EH (cell line): Measurements from ENCODE around the gene AFTPH.
"Not testable (repeated sequence)": the region's sequence is repeated elsewhere in the genome, so short reads cannot be mapped to it uniquely, and the experiment has no call there.

Experiments used
- DNase-seq: peaks from one replicate; pipeline ENCODE4 v3.0.0-alpha.2; 2015; ENCODE audit warnings: low read depth

The AFTPH gene

DNA sequence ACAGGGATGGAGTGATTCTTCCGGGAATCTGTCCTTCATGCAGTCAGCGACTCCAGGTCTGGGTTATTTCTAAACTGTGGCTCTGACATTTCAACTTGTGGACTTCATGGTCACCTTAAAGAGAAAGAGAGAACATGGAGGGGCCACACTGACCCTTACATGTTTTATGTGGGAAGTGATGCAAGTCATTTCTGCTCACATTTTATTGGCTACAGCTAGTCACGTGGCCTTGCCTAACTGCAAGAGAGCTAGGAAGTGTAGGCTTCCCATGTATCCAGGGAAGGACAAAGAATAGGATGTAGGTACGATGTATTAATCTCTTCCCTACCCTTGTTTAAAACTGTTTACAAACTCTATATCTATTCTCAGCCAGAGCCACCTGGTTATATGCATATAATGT, 30.3 kb upstream of the AFTPH start:
- DNase-seq: peak; percentile 9

DNA sequence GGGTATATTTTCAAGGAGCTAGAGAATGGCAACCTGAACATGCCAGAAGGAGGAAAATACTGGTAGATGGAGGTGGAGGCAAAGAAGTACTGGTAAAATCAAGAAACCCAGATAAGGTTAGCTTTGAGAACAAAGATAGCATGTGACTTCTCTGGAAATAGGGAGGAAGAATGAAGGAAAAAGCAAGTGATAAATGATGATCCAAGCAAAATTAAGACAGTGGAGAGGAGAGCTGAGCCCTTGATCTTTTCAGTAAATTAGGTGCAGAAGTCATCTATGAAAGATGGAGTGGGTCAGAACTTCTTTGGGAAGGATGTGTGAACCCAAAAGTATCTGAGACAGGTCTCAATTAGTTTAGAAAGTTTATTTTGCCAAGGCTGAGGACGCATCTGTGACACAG, 25.7 kb upstream of the AFTPH start:
- DNase-seq: no peak

DNA sequence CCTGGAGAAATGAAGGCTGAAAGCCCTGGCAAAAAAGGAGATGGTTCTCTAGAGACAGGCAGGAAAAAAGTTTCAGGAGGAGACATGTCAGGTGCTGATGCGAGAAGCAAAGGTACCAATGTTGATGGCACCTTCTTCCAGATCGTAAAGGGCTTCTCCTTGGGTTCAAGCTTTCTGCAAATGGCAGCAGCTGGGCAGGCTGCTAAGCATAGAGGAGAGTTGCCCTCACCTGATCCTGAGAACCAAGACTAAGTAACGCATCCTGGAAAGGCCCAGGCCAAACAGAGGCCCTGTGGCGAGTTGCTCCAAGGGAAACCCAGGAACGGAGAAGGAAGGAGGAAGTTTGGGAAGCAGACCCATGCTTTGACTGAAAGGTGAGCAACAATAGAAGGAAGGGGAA, 23.6 kb upstream of the AFTPH start:
- DNase-seq: no peak

DNA sequence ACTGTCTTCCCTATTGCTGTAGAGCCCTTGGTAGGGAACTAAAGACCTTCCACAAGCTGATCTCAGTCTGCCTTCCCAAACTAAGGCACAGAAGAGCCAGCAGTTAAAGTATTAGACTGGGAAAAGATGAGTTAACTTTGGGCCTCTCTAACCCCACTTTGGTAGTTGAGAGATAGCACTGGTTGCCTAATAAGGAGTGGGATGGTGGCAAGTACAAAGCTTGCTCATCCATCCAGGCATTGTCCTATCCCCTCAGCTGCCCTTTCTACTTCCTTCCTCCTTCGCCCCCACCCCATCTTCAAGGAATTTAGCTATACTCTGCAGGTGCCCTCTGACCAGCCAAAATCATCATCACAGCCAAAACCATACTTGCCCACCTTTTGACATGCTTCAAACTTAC, 22.2 kb upstream of the AFTPH start:
- DNase-seq: no peak

DNA sequence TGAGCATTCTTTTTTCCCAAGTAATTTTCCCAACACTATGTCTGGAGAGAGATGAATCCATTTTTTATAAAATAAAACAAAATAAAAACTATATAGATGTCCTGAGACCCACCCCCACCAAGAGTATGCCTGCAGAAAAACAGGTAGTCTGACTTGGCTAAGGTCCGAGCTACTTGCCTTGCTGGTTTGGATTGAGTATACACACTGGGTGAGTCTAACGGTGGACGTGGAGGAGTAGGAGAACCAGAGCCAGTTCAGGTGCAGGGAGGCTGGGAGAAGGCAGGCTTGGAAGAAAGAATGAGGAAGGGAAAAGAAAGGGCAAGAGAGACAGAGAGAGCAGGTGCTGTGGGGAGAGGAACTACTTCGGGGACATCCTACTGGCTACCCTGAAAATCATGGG, 21.3 kb upstream of the AFTPH start:
- DNase-seq: no peak

DNA sequence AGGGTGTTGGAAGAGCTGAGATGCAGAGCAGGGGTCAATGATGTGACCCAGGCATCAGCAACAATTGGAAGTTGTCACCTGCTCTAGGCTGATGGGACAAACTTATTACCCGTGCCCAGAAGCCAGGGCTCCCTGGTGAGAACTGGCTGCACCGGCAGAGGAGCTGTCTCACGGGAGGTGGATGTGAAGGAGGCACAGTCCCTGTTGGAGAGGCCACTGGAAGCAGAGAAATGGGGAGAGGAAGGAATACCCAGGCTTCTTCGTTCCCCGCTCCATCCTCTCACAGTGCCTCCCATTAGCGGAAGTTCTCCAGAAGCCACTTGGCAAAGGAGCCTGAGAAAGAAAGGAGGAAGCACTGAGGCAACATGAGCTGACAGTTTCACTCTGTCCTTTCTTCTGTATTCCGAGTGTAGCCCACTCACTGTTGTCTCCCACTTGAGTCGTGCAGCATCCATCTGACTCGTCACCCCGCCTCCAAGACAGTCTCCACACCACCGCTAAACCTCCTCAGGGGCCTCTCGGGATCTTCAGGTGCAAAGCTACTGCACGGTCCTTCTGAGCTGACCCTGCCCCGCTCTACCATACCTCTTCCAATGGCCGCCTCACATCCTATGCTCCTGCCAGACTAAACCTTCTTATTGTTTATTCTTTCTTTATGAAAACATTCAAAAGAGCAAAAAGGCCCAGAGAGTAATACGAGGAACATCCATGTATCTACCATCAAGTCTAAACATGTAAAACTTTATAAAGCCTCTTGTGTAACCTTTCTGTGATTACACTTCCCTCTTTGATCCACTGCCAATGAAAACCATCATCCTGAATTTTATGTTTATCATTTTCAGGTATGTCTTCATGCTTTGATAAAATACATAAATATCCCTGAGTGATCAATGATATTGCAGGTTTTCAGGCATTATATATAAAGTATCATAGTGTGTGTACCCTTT, 19.1 kb upstream of the AFTPH start:
- no peak for DNase-seq

DNA sequence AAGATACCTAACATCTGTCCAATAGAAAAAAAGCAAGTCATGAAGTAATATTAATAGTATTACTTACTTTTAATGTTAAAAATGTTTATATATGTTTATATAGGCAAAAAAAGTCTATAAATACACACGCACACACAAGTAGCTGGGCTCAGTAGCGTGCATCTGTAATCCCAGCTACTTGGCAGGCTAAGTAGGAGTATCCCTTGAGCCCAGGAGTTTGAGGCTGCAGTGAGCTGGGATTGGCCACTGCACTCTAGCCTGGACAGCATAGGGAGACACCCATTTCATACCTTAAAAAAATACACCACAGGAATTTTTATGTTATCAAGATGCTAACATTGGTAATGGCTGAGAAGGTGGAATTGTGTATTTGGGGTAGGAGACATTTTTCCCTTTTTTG, 17.4 kb upstream of the AFTPH start:
- DNase-seq: no peak

DNA sequence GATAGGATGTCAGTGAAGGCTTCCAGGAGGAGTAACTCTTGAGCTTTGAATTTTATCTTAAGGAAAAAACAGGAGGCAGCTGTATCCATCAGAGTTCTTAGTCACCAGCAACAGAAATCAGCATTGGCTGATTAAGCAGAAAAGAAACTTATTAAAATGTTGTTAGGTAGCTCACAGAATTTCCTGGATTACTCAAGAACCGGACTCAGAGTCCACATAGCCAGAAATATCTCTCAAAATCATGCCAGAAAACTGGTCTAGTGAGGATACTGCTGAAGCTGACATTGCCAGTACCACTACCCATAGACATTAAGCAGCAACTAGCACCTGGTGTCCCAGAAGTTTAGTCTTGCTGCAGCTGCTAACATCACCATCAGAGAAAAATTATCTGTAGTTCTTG, 10.1 kb upstream of the AFTPH start:
- no peak for DNase-seq

DNA sequence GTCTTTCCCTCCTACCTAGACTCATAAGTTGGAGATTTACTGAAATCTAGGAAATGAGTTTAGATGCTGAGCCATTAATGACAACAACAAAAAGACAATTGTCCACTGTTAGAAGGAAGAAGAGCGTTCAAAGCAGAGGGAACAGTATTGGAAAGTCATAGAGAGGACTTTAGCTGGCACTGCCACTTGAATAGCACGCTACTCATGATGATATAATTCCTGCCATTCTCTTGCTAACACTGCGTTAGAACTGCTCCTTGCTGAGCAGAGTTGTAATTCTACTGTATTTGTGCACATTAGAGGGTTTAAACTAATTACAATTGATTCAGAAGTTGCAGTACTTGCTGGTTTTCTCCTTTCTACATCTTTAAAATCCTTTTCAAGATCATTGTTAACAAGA, 9.0 kb upstream of the AFTPH start:
- DNase-seq: no peak

DNA sequence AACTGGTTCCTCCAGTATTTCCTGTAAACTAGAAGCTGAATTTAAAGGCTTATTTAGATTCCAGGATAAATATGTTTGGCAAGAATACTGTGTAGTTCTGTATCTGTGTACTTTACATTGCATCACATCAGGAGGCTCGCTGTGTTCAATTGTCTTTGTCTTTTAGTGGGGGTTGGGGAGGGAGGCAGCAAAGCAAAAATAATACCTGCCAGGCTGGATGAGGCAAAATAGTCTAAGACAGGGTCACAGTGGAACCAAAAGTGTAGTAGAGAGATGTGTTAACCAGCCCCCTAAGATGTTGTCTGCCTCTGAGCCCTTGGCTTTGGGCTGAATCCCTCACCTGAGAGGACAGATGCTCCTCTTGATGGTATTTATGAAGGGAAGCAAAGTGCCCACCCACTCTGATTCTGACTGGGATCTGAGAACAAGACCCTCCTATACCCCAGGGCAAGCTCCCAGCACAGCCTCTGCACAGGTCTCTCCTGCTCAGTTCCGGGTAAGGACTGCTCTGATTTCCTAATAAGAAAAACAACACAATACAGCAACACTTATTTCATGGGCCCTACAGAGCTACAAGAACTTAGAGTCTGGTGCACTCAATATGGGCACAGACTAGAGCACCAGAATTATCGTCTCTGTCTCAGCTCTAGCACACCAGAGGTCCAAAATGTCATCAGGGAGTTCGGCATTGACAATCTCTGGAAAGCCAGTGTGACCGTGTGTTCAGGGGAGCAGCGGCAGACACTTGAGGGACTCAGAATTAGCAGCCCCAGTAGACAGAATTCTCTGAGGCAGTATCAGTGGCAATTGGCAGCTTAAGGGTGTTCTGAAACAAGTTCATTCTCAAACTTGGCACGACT, 7.2 kb upstream of the AFTPH start:
- no peak for DNase-seq

DNA sequence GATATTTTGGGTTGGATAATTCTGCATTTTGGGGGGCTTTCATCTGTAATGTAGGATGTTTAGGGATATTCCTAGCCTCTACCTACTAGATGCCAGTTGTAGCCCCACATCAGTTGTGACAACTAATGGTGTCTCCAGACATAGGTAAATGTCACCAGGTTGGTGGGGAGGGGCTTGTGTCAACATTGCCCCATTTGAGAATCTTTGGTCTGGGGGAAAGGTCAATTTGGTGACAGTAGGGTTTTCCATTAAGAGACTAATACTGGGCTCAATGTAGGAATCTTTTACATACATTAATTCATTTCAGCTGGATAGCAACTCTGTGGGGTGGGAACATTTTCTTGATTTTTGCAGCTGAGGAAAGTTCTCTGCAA, 6.6 kb upstream of the AFTPH start:
- DNase-seq: no peak

DNA sequence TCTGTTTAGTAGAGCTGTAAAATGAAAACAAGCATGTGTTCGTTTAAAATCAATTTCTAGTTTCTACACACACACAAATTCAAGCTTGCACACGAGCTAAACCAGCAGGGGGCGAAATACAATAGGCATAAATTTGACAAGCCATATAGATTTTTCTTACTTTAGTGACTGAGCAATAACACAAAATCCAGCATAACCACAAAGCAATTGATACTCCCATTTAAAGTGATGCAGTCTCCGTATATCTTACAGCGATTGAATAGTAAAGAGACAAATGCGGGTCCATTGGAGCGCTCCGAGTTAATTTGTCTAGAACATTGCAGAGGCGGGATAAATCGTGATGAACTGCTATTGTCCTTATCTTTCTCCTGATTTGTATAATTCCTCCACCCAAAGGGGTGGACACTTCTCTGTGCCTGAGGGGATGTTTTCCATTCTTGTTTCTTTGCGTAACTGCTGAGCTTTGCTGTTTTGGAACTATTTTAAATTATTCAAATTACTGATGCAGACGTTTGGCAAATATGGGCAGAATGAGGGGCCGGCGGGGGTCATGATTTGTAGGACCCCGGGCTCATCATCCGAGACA, 1.2 kb upstream of the AFTPH start:
- DNase-seq: peak; percentile 79

DNA sequence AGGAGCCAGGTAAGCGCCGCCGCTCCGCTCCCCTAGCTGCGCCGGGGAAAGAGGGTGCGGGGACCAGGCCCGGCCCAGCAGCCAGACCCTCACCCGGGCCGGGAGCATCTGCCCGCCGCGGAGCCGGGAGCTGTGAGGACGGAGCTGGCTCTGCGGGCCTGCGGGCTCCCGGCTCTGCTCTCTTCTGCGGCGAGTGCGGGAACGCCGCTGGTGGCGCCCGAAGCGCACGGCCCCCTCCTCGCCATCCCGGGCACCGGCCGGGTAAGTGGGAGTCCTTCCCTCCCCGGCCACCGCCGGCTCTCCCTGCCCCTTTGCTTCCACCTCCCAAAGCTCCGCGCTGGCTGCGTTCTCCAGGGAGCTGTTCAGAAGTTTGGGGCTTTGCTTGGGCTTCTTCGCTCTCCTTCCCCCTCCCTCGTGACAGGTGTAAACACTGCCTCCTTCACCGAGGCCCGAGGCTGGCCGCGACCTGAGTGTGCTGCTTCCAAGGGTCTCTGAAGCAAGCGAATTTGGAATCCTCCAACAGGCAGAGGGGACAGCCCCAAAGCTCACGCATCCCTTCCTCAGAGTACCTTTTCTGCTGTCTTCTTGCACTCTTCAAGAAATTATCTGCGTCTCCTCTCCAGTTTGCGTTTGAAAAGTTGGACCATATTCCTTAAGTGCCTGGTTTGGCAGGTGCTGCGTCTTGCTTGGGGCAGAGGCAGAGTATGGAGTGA, 632 bp downstream of the AFTPH start:
- peak; percentile 26 for DNase-seq

DNA sequence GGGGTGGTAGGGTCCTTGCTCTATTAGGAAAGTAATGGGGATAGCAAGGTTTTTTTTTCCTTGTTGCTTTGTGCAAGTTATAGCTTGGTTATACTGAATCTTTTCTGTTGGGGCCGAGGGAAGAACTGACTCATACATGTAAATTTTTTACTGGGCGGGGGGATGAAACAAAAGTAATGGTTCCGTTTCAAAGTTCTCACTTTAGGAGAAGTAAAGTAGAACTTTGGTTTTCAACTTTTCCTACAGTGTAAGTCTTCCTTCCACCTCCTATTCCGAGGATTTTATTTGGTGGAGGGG, 1.1 kb downstream of the AFTPH start:
- DNase-seq: peak; percentile 20

DNA sequence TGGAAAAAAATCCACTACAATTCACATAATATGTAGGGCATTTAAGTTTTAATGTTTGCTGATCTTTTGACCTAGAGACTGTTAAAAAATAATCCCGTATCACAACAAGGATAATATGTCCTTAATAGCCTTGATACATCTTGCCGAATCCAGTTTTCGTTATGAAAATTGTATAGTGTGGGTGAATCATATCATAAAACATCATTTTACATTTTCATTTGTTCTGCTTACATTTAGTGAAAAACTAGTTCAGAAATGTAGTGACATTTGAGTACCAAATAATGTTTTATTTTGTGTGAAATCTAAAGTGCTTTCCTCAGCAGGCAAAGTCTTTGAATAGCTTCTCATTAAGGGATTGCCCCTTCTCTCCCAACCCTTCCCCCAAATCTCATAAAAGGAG, 1.9 kb downstream of the AFTPH start:
- DNase-seq: no peak

DNA sequence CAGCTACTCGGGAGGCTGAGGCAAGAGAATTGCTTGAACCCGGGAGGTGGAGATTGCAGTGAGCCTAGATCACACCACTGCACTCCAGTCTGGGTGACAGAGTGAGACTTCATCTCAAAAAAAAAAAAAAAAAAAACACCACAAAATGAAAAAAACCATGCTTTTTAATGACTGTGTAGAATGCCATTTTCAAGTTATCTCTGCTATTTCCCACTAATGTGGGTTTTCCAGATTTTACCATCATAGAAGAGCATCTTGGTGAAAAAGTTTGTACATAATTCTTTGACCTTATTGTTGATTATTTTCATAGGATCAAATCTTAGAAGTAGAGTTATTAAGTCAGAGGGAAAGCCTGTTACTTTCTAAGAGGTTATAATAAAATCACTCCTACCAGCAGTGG, 6.8 kb downstream of the AFTPH start:
- not testable (repeated sequence) for DNase-seq

DNA sequence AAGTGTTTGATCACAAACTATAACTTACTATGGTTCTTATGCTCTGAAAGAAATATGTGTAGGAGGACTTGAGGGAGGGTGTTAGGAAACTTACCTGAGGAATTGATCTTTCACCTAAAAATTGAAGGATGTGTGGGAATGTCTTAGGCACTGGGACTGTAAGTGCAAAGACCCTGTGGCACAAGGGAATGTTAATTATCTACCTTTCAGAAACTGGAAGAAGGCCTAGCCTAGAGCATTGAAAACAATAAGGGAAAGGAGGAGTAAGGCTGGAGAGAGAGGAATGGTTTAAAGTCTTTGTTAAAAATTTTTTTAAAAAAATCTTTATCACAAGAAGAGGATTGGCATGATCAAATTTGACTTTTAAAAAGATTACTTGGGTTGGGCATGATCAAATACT, 7.9 kb downstream of the AFTPH start:
- DNase-seq: no peak

DNA sequence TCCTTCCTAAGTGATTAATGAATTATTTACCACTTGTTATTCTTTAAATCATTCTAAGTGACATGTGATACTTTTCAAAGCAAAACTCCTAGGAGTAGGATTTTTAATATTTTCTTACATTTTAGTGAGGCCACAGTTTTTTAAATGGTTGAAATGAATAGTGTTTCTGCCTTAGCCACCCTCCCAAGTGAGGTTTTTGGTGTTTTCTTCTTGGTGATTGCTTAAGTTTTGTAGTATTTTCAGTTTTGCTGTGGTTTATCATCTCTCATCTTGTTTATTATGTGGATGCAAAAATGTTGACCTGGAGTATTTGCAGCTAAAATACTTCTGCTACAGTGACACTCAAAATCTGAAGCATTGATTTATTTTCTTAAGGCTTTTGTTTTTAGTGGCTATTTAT, 9.8 kb downstream of the AFTPH start:
- DNase-seq: no peak

DNA sequence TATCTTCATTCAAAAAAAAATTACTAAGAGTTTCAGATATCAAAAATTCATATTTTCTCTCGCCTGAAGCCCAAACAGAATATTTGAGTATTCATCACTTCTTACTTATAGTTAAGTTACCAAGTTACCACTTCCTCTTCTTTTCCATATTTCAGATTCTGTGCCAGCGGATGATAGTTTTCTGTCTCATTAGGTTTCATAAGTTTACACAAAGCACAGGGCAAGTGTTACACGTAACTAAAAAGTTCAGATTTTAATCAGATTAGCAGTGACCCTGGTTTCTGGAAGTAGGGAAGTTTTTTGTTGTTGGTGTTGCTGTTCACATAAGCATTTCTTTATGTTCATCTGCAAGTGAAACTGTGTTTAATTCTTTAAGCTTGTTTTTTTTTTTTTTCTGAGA, 10.2 kb downstream of the AFTPH start:
- no peak for DNase-seq

DNA sequence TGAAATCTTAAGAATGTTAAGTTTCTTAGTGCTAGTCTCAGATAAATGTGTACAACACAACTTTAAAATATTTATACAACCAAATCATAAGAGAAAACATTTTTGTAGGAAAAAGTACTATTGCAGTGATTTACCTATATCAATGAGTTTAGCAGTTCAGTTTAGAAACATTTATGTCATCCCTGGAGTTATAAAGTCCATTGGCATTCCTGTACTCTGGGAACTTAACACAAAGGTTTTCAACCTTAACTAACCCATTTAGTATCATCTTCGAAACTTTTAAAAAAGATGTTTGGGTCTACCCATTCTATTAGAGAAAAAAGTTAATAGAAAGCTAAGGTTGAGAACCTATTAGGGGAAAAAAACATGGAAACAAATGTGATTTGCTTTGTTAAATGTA, 10.9 kb downstream of the AFTPH start:
- DNase-seq: no peak

DNA sequence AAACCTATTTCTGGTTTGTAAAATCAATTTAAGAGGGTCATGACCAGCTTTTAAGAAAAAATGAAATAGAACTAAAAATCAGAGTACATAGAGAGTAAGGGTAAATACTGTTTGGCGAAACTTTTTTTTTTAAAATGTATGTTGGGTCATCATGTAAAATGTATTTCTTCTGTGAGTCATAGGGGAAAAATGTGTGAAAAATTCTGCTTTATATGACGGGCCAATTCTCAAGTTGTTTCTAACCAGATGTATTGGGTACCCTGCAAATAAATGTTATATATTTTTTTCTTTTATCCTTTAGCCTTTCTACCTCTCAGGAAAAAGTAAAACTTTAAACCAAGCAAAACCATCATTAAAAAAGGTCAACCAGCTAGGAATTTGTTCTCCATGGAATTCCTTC, 13.9 kb downstream of the AFTPH start:
- peak; percentile 45 for DNase-seq

DNA sequence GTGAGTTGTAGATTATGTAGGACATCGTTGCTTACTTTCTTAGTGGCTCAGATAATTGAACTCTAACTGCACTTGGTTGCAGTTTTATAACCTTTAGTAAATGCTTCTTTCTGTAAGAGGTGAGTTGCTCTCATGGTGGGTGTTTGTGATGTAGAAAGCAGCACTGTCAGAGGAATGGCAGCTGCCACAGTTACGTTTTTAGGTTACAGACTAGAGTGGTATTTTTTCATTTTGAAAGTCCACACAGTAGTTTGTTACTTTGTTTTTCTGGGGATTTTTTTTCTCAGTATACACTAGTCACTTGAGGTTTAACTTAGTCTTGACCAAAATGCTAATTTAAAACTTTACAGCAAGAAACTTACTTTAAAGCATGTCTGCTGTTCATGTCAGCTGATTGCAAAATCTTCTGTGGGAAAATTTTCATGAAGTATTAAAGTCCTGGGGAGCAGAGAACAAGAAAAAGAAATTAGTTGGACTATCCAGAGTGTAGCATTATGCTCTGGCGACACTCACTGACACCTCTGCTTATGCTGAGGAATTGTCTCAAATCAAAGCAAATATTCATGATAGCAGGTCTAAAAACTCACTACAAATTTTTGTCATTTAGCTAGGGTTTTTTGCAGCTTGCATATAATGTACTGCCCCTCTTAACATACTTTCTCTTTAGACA, 14.8 kb downstream of the AFTPH start:
- DNase-seq: peak; percentile 18
